Tibial artery (tissue), 4 donors: ENCODE measurements around the gene HNRNPF.

Experiments
- DNase-seq, 2 donors: peaks; one replicate each; pipeline ENCODE4 v3.0.0-alpha.2; 2019
- H3K27ac ChIP-seq, 2 donors: fragments of 200-600 bp; sonication (generic) in 1 of 2; 1 replicate in 1 of 2; 2 replicates in 1 of 2; pipeline ENCODE4 v1.5.1; 2018 to 2019; ENCODE audit warnings: mild to moderate bottlenecking in 1 of 2
- H3K27me3 ChIP-seq, 2 donors: fragments of 200-600 bp; sonication (generic) in 1 of 2; one replicate each; pipeline versions ENCODE4 v1.5.1 to v1.6.0; 2016 to 2019
- H3K36me3 ChIP-seq, 3 donors: fragments of 200-600 bp; sonication (generic) in 2 of 3; one replicate each; pipeline ENCODE4 v1.5.1; 2016 to 2019; ENCODE audit warnings: mild to moderate bottlenecking in 2 of 3
- H3K4me1 ChIP-seq, 4 donors: fragments of 200-600 bp; sonication (generic) in 2 of 4; 1 replicate in 3 of 4; 2 replicates in 1 of 4; pipeline ENCODE4 v1.5.1; 2016 to 2019
- H3K4me3 ChIP-seq, 2 donors: fragments of 200-600 bp; sonication (generic) in 1 of 2; 1 replicate in 1 of 2; 2 replicates in 1 of 2; pipeline ENCODE4 v1.5.1; 2018 to 2019; ENCODE audit warnings: mild to moderate bottlenecking in 2 of 2
- H3K9me3 ChIP-seq, 3 donors: fragments of 200-600 bp; sonication (generic) in 1 of 3; one replicate each; pipeline ENCODE4 v1.5.1; 2016 to 2019
- CTCF ChIP-seq, 2 experiments: fragments of 200-600 bp in 1 of 2; fragments of 450-650 bp in 1 of 2; IDR thresholded peaks; one replicate each; pipeline ENCODE4 v1.5.1; 2017 to 2019; ENCODE audit warnings: antibody characterized with exemption in 2 of 2, mild to moderate bottlenecking in 1 of 2, moderate library complexity in 1 of 2
- intact Hi-C: fragments of 100-400 bp; cut with DNase I; formaldehyde crosslinking; loops from one replicate; pipeline ENCODE4 v1.15.0; 2023; ENCODE audit warnings: low total_unique reads

HNRNPF gene

GRCh38 chr10:43402880-43403452 lies 6.0 kb downstream of the HNRNPF start:
- no peak for DNase-seq
- Histone ChIP-seq H3K4me3 (no peak overlapping the region), H3K9me3 (no peaks in the 10 kb centered on the region), H3K36me3 (peaks cover 0 to 12% (median 0%) of the 10 kb centered on the region in 3 donors), H3K27me3 (no peaks in the 10 kb centered on the region), H3K4me1 (peaks cover 0 to 88% (median 64%) of the 10 kb centered on the region in 4 donors), H3K27ac (no peak overlapping the region)
- TF ChIP-seq CTCF (IDR thresholded peaks at IDR 0.05) = no peak
- intact Hi-C loops = no loop called here

DNA sequence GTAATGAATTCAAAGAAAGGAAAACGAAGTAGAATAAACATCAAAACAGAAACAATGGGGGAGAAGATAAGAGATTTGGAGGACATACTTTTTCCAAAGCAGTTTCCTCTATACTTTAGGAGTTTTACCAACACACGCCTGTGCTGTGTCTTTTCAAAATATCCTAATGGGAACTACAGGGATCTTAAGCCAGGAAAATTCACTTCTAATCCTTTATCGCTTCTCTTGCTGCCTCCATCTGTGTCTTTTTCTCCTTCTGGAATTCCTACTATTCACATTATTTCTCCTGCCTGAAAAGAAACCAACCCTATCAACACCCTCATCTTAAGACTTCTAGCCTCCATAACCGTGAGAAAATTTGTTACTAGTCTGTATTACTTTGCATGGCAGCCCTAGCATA lies 6.8 kb downstream of the HNRNPF start:
- Histone ChIP-seq H3K4me1 (peaks cover 0 to 93% (median 67%) of the 10 kb centered on the region in 4 donors), H3K27me3 (no peaks in the 10 kb centered on the region), H3K36me3 (peaks cover 0 to 12% (median 0%) of the 10 kb centered on the region in 3 donors), H3K4me3 (no peak overlapping the region), H3K27ac (no peak overlapping the region), H3K9me3 (no peaks in the 10 kb centered on the region)
- TF ChIP-seq CTCF (IDR thresholded peaks at IDR 0.05) = no peak
- intact Hi-C loops = no loop called here
- DNase-seq = no peak

DNA sequence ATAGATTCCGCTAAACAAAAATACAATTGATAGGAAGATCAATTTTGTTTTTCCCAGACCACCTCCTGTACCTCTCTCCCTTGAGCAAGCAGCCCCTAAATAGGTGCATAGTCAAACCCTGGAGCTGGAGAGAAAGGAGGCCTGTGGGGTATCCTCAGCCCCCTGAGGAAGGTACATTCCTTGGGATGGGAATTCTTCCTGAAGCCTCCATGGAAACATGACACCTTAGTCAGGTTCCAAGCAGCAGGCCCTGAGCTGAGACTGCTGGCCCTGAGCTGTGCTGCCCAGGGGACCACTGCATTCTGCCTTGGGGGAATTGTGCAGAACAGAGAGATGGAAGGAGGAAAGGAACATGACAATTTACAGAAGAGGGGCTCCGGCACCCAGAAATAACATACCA lies 7.4 kb downstream of the HNRNPF start:
- no peak for DNase-seq
- Histone ChIP-seq H3K4me1 (peaks cover 0 to 91% (median 66%) of the 10 kb centered on the region in 4 donors), H3K36me3 (peaks cover 0 to 12% (median 0%) of the 10 kb centered on the region in 3 donors), H3K4me3 (no peak overlapping the region), H3K27me3 (no peaks in the 10 kb centered on the region), H3K27ac (no peak overlapping the region), H3K9me3 (no peaks in the 10 kb centered on the region)
- TF ChIP-seq CTCF (IDR thresholded peaks at IDR 0.05) = no peak
- intact Hi-C loops = no loop called here

GRCh38 chr10:43399320-43400310 lies 9.4 kb downstream of the HNRNPF start:
- no peak for DNase-seq
- Histone ChIP-seq H3K27ac (no peak overlapping the region), H3K4me3 (no peak overlapping the region), H3K36me3 (peaks cover 0 to 12% (median 7%) of the 10 kb centered on the region in 3 donors), H3K27me3 (no peaks in the 10 kb centered on the region), H3K9me3 (no peaks in the 10 kb centered on the region), H3K4me1 (peaks cover 0 to 87% (median 60%) of the 10 kb centered on the region in 4 donors)
- no peak for TF ChIP-seq CTCF (IDR thresholded peaks at IDR 0.05)
- intact Hi-C loops = loop anchor here (5.0 kb wide), 1 partner anchor 38 kb away; the partner anchor contains the start of gene ZNF487

GRCh38 chr10:43398939-43399319 lies 10.1 kb downstream of the HNRNPF start:
- Histone ChIP-seq H3K4me1 (peaks cover 0 to 85% (median 56%) of the 10 kb centered on the region in 4 donors), H3K27me3 (no peaks in the 10 kb centered on the region), H3K36me3 (peaks cover 5 to 15% (median 14%) of the 10 kb centered on the region in 3 donors), H3K4me3 (no peak overlapping the region), H3K27ac (no peak overlapping the region), H3K9me3 (no peaks in the 10 kb centered on the region)
- DNase-seq = no peak
- no peak for TF ChIP-seq CTCF (IDR thresholded peaks at IDR 0.05)
- intact Hi-C loops = loop anchor here (5.0 kb wide), 1 partner anchor 38 kb away; the partner anchor contains the start of gene ZNF487
